HG03575 (cell line): Measurements from ENCODE around the gene CDH2.

Source experiments
- ATAC-seq: cut with Tn5 transposase; IDR thresholded peaks from one replicate; pipeline ENCODE4 v1.9.1; 2021; ENCODE audit not compliant: unreplicated experiment, insufficient number of reproducible peaks, low FRiP score; ENCODE audit errors: extremely low read depth

The CDH2 gene

GRCh38 chr18:28136071-28136470 is 40.9 kb downstream of the CDH2 start:
- no peak for ATAC-seq

DNA sequence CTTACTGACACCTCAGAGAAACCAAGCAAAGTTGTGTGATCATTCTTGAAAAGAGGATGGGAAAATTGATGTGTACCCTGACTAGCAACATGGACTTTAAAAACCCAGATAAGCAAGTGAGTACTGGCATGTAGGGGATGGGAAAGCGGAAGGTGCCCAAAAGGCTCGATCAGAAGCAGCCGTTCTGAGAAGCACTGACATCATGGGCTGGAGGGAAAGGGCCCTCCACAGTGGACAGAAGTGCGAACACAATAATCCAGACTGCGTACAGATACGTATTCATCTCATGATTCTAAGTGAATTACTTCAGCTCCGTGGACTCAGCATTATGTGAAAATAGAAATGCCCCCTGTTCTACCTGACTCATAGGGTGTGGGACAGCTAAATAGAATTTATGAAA is 42.2 kb downstream of the CDH2 start:
- ATAC-seq: no peak

DNA sequence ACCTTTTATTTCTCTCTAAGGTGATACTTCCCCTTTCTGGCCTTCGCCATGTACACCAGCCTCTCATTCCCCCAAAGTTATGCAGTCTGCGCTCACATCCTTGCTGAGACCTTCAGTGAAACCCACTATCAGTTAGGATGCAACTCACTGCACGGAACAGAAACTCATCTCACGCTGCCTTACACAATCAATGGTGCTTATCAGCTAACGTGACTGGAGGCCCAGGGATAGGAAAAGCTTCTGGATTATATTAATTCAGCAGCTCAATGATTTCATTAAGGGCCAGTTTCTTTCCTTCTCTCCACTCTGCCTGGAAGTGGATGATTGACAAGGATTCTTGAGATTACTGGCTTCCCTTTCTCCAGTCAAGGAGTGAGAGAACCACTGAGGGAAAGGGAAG is 44.8 kb downstream of the CDH2 start:
- no peak for ATAC-seq

DNA sequence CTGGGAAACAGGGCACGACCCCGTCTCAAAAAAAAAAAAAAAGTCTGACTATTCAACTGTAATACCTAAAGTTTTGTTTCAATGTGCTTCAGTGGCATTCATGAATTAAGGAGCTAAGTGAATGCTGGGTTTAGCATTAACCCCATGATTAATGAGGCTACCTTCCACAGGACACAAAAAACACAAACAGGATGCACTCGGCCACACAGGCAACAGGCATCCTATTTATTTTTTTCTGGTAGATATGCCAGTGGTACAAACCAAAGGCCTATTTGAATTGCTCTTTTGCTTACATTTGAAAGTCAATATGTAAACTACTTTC is 48.3 kb downstream of the CDH2 start:
- ATAC-seq: no peak

- ATAC-seq: no peak
Measured at GRCh38 chr18:28127763-28128658, 48.9 kb downstream of the CDH2 start.

GRCh38 chr18:28127228-28127627 is 49.7 kb downstream of the CDH2 start:
- ATAC-seq: no peak

DNA sequence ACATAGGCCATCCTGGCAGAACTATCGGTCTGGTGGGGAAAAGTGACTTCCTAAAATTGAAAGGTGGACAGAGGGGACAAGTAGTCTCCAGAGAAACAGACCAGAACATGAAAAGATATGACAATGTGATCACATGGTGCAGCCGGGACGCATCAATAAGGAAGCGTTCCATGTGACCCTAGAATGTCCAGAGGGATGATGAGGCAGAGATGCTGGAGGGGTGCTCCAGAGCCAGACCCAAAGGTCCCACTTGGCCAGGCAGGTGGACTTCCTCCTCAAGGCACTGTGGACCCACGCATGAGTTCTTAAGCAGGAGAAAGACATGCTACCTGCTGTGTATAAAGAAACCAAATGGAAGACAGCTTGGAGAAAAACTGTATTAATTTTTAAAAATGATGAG is 50.2 kb downstream of the CDH2 start:
- no peak for ATAC-seq

DNA sequence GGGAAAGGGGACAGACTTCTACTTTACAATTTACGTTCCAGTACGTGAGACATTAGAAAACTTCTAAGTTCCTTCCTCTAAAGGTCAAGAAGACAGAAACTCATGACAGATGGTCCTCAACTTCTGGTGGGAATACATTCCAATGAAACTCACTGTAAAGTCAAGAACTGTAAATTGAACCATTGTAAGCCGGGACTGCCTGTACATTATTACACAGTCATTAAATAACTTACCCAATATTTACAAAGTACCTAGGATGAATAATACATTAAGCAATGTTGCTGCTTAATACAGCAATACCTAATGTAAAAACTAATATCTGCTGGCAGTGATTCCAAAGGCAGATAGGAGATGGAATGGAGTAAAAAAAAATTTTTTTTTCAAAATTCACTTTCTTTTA is 51.9 kb downstream of the CDH2 start:
- no peak for ATAC-seq

- ATAC-seq: no peak
Measured at GRCh38 chr18:28124131-28125029, 52.5 kb downstream of the CDH2 start.

- ATAC-seq: no peak
Measured at GRCh38 chr18:28123401-28124030, 53.4 kb downstream of the CDH2 start.

- ATAC-seq: no peak
Measured at GRCh38 chr18:28120828-28121515, 56.0 kb downstream of the CDH2 start.

- no peak for ATAC-seq
Measured at GRCh38 chr18:28116461-28116860, 60.5 kb downstream of the CDH2 start.

- ATAC-seq: no peak
Measured at GRCh38 chr18:28115149-28115550, 61.8 kb downstream of the CDH2 start.

DNA sequence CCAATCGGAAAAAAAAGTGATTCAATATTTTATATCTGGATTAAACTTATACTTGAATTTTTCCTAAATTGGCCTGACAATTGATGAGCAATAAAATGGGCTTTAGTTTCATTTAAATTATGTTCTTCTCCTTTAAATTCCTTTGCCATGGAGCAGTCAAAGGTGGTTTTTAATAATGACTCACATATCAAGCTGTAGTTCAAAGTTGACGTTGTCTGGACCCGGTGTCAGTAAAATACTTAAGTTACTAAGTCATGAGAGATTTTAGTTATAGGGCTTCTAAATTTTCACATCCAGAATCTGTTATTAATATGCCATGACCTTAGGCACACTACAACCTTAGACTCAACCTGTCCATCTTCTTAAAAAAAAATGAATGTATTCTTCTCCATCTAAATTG is 62.5 kb downstream of the CDH2 start:
- no peak for ATAC-seq

DNA sequence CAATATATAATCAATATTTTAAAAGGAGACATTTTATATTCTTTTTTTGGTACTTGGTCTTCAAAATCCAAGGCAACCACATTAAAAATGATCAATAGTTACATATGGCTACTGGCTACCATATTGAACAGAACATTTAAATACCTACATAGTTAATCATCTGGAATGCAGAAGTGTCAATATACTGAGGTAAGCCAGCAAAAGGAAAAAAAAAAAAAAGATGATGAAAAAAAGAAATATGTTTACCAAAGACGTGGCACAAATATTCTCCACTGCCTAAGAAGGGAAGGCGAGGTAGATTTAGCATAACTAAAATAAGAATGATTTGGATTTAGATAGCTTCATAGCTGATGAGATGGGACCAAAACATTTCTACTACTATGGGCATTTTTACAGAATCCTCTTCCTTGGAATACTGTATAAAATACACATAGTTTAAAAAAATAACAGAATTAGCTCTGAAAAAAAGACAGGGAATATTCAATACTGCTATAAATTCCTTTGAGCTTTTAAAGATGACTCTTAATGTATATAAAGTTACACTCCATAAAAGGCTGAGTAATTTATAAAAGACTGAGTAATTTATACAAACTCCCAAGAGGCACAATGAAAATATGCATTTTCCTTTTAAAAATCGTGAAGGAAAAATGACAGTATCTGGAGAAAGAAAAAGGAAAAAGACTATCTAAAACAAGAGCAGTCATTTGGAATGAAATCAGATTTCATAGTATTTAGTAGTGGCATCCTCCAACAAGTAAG is 63.5 kb downstream of the CDH2 start:
- ATAC-seq: no peak

DNA sequence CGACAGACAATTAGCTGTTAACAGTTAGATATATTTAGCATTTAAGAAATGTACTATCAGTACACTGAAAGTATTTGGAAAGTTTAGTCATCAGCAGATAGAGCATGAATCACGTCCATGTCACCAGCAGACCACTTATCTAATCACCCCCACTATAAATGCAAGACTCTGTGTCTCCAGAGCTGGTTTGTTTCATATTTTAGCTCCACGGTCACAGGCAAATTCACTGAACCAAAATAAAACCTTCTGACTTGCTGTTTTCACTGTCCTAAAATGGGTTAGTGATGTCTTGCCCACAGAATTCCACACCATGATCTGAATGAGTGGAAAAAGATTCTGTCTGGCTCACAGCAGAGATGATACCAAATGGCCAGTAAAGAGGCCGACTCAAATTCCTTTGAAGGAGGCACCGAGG is 64.9 kb downstream of the CDH2 start:
- no peak for ATAC-seq

DNA sequence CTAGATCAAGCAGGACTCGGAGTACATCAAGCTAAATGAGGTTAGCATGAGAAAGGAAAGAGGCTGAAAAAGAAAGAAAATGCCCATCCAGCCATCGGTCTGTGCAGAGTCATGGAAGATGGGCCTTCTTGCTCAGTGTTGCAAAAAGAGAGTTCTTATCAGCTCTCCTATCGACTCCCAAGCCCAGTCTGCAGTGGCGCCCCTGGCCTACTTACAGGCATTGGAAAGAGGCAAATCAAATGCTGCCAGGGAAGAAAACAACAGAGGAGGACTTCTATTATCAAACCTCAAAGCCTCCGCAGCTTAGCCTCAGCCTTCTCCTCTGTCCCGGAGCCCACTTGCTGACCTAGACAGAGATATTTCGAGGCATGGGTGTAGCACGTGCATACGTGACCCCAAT is 66.0 kb downstream of the CDH2 start:
- ATAC-seq: no peak

DNA sequence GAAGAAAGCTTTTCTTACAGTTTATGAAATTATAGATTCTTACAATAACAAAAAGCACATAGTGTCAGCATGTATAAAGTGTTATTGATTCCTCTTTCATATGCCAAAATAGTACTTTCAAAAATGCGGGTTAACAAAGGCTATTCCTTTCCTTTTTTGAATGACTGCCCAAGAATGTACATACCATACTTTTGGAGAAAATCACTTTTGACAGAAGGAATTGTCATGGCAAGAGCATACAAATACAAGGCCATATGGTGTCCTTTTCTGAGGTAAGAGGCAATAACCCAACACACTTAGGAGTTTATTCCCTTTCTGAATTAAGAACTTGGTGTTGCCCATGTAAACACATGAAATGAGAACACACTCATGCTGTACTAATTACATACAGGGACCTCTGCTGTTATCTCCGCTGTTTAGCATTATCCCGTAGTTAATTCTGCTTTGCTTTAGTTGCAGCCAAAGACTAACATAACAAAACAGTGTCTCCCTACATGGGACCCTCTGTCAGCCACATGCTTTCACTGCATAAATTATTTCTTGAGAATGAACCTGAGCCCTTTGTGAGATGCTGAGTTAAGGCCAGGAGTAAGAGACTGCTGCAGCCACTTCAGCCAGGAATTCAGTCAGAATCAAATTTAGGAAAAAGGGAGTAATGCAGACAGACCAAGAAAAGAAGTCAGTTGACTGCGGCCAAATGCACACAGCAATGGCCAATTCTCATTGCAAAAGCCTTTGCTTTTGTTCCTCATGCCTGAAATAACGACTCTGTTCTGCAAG is 67.0 kb downstream of the CDH2 start:
- no peak for ATAC-seq
